Activated T-cell treated with anti-CD3 and anti-CD28 coated beads for 24 hours (primary cell): ENCODE measurements around the gene PGC.

Experiments
- DNase-seq: peaks from one replicate; pipeline ENCODE4 v3.0.0-alpha.2; 2020; ENCODE audit warnings: low read depth

PGC gene

DNA sequence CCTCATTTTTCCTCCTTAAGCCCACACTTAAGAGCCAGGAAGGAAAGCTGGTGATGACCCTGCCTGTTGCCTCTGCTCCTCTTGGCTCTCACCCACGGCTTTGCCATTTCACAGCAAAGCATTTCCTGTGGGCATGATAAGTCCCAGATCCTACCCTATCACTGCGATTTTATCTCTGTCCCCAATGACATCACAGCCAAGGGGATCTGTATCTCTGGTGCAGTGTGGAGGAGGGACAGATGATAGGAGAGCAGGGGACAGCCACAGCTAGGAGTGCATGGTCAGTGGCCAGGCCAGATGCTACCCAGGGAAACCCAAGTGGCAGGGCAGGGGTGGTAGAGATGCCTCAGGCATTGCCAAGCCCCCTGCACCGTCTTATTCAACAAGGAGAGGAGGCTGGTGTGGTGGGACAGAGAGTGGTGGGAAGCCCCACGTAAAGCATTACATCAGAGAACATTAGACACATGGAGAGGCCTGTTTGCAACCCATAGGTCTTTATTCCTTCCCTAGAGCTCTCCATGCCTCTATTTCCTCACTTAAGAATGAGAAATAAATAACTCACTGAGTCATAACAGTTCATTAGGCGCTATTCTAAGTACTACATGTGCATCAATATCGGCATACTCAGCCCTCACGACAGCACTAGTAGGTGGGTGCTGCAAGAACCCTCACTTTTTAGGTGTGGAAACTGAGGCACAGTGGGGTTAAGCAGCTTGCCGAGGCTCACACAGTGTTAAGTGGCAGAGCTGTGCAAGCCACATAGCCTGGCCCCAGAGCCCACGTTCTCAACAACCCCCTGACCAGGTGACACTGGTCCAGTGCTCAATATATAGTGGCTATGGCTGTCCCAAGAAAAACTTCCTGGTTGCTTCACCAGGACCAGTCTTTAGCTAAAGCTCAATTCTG is 16.4 kb downstream of the PGC start:
- DNase-seq = no peak

DNA sequence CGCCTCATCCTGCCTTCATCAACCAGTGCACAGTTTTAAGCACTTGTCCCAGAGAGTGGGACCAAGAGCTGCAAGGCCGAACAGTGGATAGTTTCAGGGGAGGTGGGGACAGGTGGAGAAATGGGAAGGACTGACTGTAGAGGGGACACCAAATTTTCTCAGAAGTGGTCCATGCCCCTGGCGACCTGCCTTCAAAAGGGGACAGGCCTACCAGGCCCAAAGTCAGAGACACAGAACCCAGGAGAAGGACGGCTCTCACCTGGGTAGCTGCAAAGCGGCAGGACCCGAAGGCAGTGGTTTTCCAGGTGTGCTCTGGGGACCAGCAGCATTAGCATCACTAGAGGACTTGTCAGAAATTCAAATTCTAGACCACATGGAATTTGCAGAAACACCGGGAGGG is 17.6 kb downstream of the PGC start:
- DNase-seq = no peak

DNA sequence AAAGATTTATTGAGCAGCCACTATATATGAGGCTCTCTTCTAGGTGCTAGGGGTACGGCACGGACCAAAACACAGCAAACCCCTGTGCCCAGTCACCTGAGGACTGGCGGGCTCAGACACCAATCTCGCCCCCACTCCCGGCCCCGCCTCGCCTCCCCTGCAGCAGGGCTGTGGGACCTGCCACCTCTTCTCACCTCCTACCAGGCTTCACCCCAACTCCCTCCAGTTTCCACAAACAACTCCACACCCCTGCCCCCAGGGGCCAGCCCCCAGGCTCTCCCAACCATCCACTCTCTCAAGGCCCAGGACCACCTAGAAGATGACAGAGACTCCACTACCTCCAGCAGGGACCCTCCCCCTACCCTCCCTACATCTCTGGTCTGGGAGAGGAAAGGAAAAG is 18.2 kb downstream of the PGC start:
- DNase-seq = no peak

DNA sequence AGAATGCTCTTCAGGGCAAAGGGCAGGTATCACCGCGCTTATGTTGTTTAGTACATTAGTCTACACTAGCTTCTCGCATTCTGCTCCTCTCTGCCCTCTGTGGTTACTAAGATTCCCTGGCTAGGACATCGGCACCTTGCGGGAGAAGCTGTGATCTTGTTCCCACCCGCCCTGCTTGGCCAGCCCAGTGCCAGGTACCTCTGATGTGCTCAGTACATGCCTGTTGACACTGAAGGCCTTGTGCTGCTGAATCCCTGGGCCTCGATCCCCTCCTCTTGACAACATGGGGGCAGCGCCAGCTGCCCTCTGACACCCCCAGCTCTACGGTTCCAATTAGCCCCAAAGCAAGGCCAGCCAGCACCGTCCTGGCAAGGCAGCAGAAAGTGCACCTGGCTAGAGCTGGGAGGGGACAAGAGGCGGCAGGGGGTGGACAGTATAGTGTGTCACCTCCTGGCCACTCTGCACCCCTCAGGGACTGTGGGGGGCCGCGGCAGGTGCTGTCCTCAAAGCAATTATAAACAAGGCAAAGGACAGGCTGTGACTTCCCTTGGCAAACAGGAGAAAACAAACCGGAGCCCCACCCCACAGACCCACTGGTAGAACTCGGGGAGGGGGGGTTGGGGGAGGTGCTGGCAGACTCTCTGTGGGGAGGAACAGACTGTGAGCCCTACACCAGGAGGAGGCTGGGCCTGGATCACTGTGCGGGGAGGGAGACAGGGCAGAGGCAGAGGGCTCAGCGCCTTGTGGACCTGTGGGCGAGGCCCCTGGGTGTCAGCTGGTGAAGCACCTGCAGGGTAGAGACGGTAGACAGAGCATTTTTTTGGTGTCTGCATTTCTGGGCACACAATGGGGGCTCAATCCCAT is 18.9 kb downstream of the PGC start:
- DNase-seq = no peak

DNA sequence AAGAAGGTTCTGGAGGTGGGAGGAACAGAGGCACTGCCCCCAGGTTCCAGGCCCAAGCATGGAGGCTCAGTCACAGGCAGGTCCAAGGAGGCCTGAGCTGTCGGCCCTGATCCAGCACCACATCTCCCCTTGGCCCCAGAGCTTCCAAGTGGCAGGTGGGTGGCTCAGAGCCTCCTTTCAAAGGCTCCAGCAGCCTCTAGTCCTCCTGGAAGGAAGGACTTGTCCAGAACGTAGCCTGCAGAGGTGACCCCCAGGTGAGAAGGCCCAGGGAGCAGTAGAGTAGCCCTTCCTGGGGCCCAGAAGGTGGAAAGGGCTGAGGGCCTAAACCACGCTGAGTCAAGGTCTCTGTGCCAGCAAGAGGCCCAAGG is 19.5 kb downstream of the PGC start:
- DNase-seq = no peak

DNA sequence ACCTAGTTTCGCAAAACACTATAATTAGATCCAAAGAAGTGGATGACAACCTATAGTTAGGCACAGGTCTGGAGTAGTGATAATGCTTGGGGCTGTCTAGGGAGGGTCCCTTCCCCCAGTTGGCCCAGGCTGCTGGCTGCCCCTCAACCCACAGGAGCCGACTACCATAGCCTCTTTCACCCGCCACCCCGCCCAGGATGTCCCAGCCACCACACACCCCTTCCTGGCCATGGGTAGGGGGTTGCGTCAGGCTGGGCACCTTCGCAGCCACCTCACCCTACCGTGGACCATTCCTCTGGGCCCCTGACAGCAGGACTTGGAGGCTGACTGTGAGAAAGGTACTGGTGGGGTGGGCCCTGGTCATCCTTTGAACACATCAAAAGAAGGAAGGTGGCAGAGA is 20.3 kb downstream of the PGC start:
- no peak for DNase-seq

DNA sequence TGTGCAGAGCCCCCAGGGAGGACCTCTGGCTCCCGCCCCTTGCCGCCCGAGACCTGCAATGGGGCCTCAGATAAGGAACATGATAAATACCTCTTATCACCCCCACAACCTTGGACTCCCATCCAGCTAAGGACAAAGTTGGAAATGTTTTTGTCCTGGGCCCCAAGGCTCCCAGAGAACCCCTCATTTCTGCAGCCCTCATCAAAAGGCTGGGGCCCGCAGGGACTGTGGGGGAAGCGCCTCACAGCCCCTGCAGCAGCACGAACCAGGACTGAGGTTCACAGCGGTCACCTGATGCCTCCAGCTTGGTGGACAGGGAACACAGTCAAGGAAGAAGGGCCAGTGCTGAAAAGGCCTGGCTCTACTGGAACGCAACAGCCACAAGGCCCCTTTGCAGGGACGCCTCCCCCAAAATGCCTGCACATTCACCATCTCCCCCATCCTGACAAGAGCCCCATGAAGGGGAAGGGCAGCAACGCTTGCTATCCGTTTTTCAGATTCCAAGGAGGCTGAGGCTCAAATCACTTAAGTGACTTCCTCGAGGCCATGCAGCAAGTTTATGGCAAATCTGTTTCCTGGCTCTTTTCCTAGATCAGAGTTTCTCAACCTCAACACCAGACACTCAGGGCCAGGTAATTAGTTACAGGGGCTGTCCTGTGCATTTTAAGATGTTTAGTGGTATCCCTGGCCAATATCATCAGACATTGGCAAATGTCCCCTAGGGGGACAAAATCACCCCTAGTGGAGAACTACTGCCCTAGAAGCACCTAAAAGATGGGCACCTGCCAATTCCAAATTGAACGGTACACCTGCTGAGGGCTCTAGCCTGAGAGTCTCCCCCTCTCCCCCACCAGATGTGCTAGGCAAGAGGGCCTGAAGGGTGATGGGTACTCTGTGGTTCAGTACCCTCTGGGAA is 22.4 kb downstream of the PGC start:
- no peak for DNase-seq

DNA sequence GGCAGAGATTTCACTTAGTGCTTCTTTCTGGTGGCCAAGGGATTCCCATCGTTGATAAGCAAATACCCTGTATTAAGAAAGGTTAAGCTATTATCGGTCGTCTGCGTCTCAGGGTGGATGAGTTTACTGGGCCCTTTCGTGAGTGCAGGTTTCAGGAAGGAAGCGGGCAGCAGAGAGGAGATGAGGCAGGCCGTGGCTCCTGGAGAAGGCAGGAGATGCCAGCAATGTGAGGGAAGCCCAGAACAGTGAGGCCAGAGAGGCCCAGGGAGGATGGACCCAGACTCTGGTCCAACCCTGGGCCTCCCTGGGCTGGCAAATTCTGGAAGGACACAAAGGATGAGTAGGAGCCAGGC is 23.0 kb downstream of the PGC start:
- DNase-seq = no peak

DNA sequence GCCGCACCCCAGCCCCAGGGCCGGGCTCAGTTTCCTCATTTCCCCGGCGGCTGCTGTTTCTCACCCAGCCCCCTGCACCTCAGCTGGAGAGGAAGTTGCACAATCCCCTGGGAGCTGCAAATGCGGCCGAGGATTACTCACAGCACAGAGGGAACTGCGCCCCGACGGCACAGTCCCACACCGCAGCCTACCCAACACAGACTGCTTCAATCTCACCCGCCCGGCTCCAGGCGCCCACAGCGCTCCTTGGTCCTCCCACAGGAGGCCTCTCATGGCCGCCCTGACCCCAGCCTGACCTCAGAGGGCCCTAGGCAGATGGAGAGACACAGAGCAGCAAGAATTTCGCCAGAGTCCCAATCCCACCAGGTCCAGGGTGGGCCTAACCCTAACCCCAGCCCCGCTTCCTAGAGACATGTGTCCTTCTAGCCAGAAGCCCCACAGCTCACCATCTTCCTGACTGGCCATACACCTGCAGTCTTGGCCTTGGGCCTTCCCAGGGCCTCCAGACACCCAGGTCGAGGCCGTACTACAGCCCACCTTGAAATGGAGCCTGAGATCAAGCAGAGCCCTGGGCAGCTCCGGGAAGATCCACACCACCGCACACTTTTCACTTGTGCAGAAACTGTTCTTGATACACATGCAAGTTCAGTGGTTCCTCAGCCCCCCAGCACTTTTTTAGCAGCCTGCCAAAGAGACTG is 23.5 kb downstream of the PGC start:
- DNase-seq = no peak

DNA sequence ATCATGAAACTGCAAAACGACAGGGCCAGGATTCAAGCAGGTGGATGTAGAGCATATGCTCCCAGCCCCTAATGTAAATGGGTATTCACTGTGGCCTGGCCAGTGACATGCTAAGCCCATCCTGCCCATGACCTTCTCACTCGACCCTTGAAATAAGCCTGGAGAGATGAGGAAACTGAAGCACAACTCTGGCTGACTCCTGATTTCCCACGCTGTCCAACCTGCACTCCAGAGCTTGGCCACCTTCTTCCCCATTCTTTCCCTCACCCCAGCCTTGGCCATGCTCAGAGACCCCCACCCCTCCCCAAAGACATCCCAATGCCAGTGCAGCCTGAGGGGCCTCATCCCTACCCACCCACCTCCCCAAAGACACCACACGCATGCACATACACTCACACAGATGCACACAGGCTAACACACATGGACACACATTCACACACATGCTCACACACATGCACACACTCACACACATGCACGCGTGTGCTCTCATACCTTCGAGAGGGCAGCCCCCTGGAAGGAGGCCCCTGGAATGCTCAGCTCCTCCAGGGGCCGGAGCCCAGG is 24.1 kb downstream of the PGC start:
- no peak for DNase-seq

DNA sequence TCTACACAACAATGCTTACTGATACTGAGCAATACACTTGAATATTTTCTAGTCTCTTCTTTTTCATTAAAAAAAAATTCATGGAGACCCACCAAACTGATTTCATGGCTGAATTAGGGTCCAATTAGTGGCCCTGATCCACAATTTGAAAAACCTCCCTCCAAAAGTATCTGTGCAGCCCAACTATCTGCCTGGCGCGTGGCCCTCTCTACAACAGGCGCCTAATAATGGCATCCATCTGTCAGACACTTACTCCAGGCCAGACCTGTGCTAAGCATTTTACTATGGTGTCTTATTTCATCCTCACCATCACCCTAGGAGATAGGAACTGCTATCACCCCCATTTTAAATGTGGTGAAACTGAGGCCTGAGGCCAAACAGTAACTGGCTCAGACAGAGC is 25.8 kb downstream of the PGC start:
- no peak for DNase-seq

DNA sequence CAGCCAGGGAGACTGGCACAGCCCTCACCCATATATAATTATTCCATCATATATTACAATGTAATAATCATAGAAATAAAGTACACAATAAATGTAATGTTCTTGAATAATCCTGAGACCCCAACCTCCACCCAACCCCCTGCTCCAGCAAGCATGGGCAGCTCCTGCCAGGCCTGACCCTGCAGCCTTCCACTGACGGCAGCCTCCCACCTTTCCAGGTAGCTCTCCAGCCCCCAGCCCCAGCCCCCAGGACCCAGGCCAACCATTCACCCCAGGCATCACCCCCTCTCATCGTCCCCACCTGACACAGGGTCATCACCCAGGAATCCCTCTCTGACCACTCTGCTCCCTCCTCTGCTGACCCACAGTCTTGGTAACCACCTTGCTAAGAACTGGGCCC is 26.4 kb downstream of the PGC start:
- no peak for DNase-seq

DNA sequence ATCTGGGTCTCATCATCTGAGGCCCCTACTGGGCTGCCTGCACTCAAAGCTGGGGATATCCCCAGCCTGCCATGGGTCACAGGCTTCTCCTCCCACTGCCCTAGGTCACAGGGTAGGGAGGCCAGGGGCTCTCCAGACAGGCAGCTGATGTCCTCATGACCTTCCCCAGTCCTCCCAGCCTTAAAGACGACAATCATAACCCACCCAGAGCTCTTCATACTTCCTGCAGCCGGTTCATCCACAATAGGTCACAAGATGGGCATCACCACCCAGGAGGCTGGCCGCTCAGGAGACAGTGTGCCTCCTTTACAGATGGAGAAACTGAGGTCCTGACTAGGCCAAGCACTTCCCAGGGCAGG is 27.0 kb downstream of the PGC start:
- DNase-seq = no peak

DNA sequence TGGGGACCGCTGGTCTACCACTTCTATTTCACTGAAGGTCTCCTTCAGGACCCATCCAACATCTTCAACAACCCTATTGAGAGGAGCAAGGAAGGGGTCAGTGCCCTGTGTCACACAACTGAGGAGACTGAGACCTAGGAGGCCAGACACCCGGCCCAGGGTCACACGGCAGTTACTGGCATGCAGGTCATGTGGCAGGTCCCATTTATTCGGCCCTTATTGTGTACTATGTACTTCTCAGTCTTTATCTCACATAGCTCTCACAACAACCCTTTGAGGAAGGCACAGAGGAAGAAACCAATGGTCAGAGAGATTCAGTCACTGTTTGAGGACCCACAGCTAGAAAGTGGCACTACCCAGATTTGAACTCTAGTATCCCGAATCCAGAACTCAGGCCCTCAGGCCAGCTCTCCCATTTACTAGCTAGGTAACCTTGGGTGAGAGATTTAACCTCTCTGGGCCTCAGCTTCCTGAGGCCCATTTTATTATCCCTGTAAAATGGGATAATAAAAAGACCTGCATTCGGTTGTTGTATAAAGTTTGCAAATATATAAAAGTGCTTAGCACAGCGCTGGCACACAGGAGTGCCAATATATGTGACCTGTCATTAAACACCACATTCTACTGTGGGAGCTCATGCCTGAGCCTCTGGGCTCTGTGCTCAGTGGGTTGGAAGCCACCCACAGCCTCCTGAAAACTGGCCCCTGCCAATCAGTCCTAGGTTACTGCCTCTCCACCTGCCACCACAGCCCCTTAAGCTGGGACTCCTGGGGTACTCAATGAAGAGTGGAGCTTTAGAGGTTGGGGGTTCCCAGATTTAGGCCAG is 27.5 kb downstream of the PGC start:
- DNase-seq = no peak

DNA sequence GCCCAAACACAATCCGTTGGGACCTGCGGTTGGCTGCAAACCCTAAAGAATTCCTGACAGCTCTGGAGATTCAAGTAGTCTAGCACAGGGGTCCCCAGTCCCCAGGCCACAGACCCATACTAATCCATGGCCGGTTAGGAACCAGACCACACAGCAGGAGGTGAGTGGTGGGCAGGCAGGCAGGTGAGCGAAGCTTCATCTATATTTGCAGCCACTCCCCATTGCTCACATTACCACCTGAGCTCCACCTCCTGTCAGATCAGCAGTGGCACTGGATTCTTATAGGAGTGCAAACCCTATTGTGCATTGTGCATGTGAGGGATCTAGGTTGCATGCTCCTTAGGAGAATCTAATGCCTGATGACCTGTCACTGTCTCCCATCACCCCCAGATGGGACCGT is 28.4 kb downstream of the PGC start:
- DNase-seq = no peak

DNA sequence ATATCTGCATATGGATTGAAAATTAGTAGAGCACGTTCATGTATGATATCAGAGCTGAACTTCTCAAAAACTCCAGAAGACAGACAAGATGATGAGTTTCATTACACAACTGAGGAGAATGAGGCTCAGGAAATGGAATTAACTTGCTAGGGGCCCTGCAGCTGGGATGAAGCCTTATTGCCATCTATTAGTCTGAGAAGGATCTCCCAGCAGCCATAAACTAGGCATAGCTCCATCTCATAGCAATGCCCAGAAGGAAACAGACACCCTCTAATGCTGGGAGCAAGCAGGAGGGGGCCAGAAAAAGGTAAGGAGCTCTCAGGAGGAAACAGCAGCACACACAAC is 29.8 kb downstream of the PGC start:
- no peak for DNase-seq

DNA sequence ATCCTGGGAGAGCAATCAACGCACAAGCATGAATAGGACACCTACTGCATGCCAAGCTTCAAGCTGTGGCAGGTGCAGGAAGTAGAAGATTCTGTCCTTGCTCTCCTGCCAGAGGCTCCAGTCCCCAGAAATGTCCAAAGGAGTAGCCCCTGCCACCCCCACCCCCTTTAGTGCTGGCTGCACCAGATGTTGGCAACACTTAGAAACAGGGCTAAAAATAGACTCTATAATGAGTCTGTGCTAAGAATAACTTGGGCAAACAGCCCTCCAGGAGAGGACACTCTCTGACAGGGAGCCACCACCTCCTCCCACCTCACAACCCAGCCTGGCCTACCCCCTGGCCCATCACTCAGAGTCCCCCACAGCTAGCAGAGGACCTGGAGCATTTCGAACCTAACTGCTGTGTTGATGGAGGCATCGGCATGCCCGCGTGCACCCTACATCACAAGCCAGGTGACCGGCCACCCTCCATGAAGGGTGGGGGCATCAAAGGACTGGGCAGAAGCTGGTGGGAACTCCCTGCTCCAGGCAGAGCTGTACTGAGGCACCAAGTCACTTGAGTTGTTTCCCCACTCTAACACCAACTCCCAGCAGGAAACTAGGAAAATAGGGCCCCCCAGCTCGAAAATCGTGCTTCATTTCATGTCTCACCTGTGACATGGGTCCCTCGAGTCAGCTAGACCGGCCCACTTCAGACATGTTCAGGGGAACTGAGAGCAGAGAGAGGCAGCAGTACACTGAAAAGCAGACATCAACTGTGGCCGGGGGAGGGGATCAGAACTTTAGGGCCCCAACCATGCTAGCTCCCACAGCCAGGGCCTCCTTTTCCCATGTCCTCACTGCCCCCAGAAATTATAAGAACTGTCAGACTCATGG is 30.4 kb downstream of the PGC start:
- no peak for DNase-seq

DNA sequence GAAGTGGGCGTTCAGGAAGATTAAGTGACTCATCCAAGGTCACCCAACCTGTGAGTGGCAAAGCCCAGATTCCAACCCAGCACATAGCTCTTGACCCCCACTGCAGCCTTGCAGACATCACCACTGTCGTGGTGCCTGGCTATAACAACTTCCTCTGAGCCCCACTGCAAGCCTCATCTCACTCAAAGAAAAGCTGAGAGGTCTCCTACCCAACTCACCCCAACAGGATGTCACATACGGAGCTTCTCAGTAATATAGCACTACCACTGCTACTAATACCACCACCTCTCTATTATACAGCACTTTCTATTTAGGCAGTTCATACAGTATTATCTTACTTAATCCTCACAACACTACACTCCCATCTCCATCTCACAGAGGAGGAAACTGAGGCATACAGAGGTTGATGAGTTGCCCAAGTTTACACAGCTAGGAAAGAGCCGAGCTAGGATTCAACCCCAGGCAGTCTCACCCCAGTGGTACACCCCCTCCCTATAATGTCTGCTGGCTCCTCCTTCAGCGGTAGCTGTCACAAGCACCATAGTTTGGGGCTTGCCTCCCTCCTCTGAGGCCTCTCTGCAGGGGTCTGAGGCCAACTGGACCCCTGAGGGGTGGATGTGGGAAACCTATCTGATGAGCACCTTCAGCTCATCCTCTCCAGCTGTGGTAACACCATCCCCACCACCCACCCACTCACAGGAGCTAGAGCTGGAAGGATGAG is 31.2 kb downstream of the PGC start:
- DNase-seq = no peak
